Endothelial cell of umbilical vein (primary cell): Measurements from ENCODE around the gene SPTLC1. TPM values are rescaled to one million over a fixed set of nuclear protein-coding genes. Genes with fewer than 3 reads are reported as not detected.
A peak's percentile ranks its signal among the peaks of the same experiment; 100 is the strongest.
"Not testable (repeated sequence)": the region's sequence is repeated elsewhere in the genome, so short reads cannot be mapped to it uniquely, and the experiment has no call there.

ENCODE experiments used
- BruUV-seq: library from RNA; stranded (reverse); fragments of 400-500 nt; replicated peaks from 2 replicates; lab custom pipeline; 2021; lab: Mats Ljungman, UMichigan
- CTCF ChIA-PET: fragments of 300-600, 350-600 bp; sonication (Branson Sonifier 250); formaldehyde crosslinking; loops from one replicate; lab custom pipeline; 2021; ENCODE audit warnings: antibody characterized with exemption, inconsistent platforms; lab: Charles Lee
- POLR2A ChIA-PET: fragments of 300-600, 350-600 bp; sonication (Branson Sonifier 250); formaldehyde crosslinking; loops from one replicate; lab custom pipeline; 2021; ENCODE audit warnings: antibody characterized with exemption, inconsistent platforms; lab: Charles Lee
- DNase-seq: peaks from one replicate; pipeline ENCODE4 v3.0.0-alpha.2; 2011; ENCODE audit warnings: low read depth, low spot score
- FAIRE-seq: peaks from 2 replicates; lab custom pipeline; 2011; peaks lifted over from hg19 to GRCh38; lab: Jason Lieb, UNC
- H2AFZ ChIP-seq: 2 replicates; pipeline ENCODE4 v1.6.0; 2012; ENCODE audit warnings: low read depth, low read length, control low read depth, inconsistent platforms
- H3K27ac ChIP-seq: 2 replicates; pipeline ENCODE4 v1.5.1; 2011; ENCODE audit warnings: low read depth, mild to moderate bottlenecking, control low read depth, low read length, moderate library complexity; ENCODE audit not compliant: insufficient read depth
- H3K27me3 ChIP-seq, 2 experiments: 2 replicates each; pipeline versions ENCODE4 v1.6.0 to v1.6.1; 2011; ENCODE audit warnings: low read length in 2 of 2, mixed read lengths in 1 of 2; ENCODE audit not compliant: control insufficient read depth in 2 of 2, insufficient read depth in 2 of 2
- H3K36me3 ChIP-seq, 2 experiments: 2 replicates in 1 of 2; 3 replicates in 1 of 2; pipeline ENCODE4 v1.5.1; 2011; ENCODE audit warnings: low read length in 2 of 2, mild to moderate bottlenecking in 1 of 2, moderate library complexity in 1 of 2; ENCODE audit not compliant: control insufficient read depth in 2 of 2, insufficient read depth in 2 of 2; ENCODE audit errors: extremely low read depth in 1 of 2
- H3K4me1 ChIP-seq: 3 replicates; pipeline ENCODE4 v1.5.1; 2011; ENCODE audit warnings: mild to moderate bottlenecking, low read length; ENCODE audit not compliant: control insufficient read depth, insufficient read depth; ENCODE audit errors: extremely low read depth
- H3K4me2 ChIP-seq: 2 replicates; pipeline ENCODE4 v1.6.1; 2011; ENCODE audit warnings: low read length, control low read depth, mixed read lengths; ENCODE audit not compliant: insufficient read depth
- H3K4me3 ChIP-seq, 3 experiments: fragments of 200-600 bp in 1 of 3; sonication (generic), shearing (Covaris generic) in 1 of 3; replicated peaks in 1 of 3; 2 replicates each; pipeline ENCODE4 v1.5.1; 2011 to 2016; ENCODE audit warnings: control low read depth in 3 of 3, low read length in 3 of 3, mild to moderate bottlenecking in 2 of 3, inconsistent platforms in 1 of 3, low read depth in 1 of 3, moderate library complexity in 1 of 3; ENCODE audit not compliant: insufficient read depth in 1 of 3
- H3K79me2 ChIP-seq: 2 replicates; pipeline ENCODE4 v1.6.0; 2012; ENCODE audit warnings: low read length, inconsistent platforms; ENCODE audit not compliant: control insufficient read depth, insufficient read depth
- H3K9ac ChIP-seq: replicated peaks from 2 replicates; pipeline ENCODE3; 2011; ENCODE audit warnings: low read length, control low read depth; ENCODE audit not compliant: insufficient read depth; ENCODE audit errors: extremely low read depth
- H3K9me1 ChIP-seq: replicated peaks from 3 replicates; pipeline ENCODE4 v1.6.0; 2011; ENCODE audit warnings: mild to moderate bottlenecking, low read length; ENCODE audit not compliant: control insufficient read depth, insufficient read depth; ENCODE audit errors: extremely low read depth
- H3K9me3 ChIP-seq: replicated peaks from 2 replicates; pipeline ENCODE4 v1.5.1; 2012; ENCODE audit warnings: low read length, inconsistent platforms; ENCODE audit not compliant: control insufficient read depth, insufficient read depth
- H4K20me1 ChIP-seq: replicated peaks from 2 replicates; pipeline ENCODE3; 2011; ENCODE audit warnings: mild to moderate bottlenecking, low read length; ENCODE audit not compliant: control insufficient read depth, insufficient read depth; ENCODE audit errors: extremely low read depth
- GATA2 ChIP-seq: IDR thresholded peaks from 2 replicates; pipeline ENCODE4 v1.7.0; 2011; ENCODE audit warnings: low read depth, mild to moderate bottlenecking, moderate library complexity, mixed read lengths, low read length; ENCODE audit not compliant: insufficient read length, insufficient read depth
- JUN ChIP-seq: IDR thresholded peaks from 2 replicates; pipeline ENCODE4 v1.6.1; 2011; ENCODE audit warnings: borderline replicate concordance, low read depth; ENCODE audit not compliant: insufficient read length, insufficient read depth
- dilution Hi-C: fragments of 300-500 bp; cut with MboI; formaldehyde crosslinking; loops from one replicate; pipeline ENCODE4 v1.15.0; 2019; ENCODE audit warnings: low sequenced_read_pairs; ENCODE audit not compliant: extremely low pct_ligation_motif_present
- intact Hi-C: fragments of 100-400 bp; cut with micrococcal nuclease; formaldehyde crosslinking; loops from one replicate; pipeline ENCODE4 v1.10.0; 2022
- polyA plus RNA-seq, 4 experiments: library from polyadenylated mRNA; depleted of rRNA in 3 of 4; stranded (reverse) in 3 of 4; unstranded in 1 of 4; fragments of >200 nt; gene quantifications; 2 replicates each; pipeline versions ENCODE4 v1.2.1 to v1.2.3, GENCODE V29; 2011 to 2012; ENCODE audit warnings: missing spikeins in 1 of 4
- total RNA-seq: library from RNA; stranded (reverse); gene quantifications from 2 replicates; pipeline ENCODE4 v1.2.3, GENCODE V29; 2021

The SPTLC1 gene
- total and polyA plus RNA-seq, 2 donors (not counting 3 experiments of a cell fraction or from before 2014, with no cell fraction given): 35.9 to 68.5 TPM

DNA sequence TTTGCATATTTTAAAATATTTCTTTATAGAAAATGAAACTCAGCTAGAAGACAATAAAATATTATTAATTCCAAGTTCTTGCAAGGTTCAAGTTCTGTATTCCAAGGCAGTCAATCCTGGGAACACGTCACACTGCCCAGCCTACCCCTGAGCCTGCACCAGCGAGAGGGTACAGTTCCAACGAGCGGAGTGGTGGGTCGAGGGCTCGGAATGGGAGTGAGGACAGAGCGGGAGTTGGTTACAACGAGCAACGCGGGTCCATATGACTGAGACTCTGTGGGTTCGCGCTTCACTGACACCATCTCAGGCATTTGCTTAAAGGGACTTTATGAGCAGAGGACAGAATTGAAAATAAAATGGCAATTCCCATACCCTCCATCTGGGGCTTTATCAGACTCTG is 40.0 kb upstream of the SPTLC1 start:
- no peak overlapping the region for H3K9ac ChIP-seq
- peaks cover 0 to 4% of the 10 kb centered on the region in 2 experiments for H3K27me3 ChIP-seq
- intact Hi-C loops: no loop called here
- POLR2A ChIA-PET: no interaction called here
- no peak overlapping the region for H2AFZ ChIP-seq
- no peaks in the 10 kb centered on the region for H4K20me1 ChIP-seq
- BruUV-seq: no TSS peak
- DNase-seq (no peak), FAIRE-seq (no peak)
- no peaks in the 10 kb centered on the region for H3K9me1 ChIP-seq
- H3K27ac ChIP-seq: no peak overlapping the region
- CTCF ChIA-PET: interaction anchor here (1.0 kb wide), 1 partner anchor 15 kb away, joined by 3 read pairs; no protein-coding TSS in a partner anchor
- no peaks in the 10 kb centered on the region for H3K36me3 ChIP-seq
- H3K4me3 ChIP-seq: no peak overlapping the region
- dilution Hi-C loops: no loop called here
- no peaks in the 10 kb centered on the region for H3K4me1 ChIP-seq
- TF ChIP-seq GATA2 (no peak), JUN (no peak)
- H3K9me3 ChIP-seq: no peaks in the 10 kb centered on the region
- no peak overlapping the region for H3K4me2 ChIP-seq
- no peaks in the 10 kb centered on the region for H3K79me2 ChIP-seq

DNA sequence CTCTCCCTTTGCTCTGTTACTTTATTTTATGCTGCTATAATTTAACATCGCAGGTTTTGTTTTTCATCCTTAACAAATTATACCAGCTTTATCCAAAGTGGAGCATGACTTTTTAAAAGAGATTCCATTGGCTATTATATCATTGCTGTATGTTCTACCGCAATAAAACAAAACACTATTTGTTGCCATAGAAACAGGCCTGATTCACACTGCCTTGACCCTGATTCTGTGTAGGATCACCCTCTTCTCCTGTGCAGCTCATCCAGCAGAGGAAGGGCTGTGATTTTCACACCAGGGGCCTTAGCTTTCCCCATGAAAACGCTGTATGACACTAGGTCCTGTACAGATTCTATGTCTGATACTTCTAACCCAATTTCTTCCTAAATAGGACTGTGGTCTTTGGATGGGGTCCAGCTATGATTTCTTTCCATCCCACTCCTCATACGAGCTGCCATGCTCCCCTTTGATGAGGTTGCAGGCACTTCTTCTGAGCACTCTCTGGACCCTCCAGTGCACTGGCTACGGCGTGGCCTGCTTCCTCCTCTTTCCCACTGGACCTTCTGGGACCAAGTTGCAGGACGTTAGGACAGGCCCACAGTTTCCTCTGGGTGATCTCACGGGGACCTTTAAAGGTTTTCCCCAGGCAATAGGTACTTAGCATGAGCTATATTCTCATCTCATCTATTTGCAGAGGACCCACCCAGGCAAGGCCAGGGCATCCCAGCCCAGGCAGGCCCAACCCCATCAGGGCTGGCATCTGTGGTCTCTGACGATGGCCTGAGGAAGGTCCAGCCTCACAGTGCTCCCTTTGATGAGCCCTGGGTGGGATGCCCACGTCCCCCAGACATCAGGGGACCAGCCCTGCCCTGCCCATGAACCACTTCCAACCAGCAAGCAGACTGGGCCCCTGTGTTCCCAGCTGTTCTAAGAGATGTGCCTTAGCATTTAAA is 38.5 kb upstream of the SPTLC1 start:
- intact Hi-C loops, H3K9me1 ChIP-seq, H3K79me2 ChIP-seq, H3K27ac ChIP-seq, H3K4me3 ChIP-seq, POLR2A ChIA-PET, H3K36me3 ChIP-seq, H3K9ac ChIP-seq, FAIRE-seq, BruUV-seq, dilution Hi-C loops, H3K4me1 ChIP-seq, H3K4me2 ChIP-seq, H2AFZ ChIP-seq, H4K20me1 ChIP-seq, H3K9me3 ChIP-seq, H3K27me3 ChIP-seq: not testable (repeated sequence)
- CTCF ChIA-PET: interaction anchor here (1.0 to 1.9 kb wide), 2 partner anchors 13 to 15 kb away, joined by 4 to 6 read pairs; no protein-coding TSS in a partner anchor
- peak; percentile 41 for DNase-seq
